Activated naive CD4-positive, alpha-beta T cell treated with anti-CD3 and anti-CD28 coated beads, Interleukin-2, amount 10 ng/mL, durations not matched to agents 7 days and 5 days (primary cell): Measurements from ENCODE around the gene RABL6.
A peak's percentile ranks its signal among the peaks of the same experiment; 100 is the strongest.
"Not testable (repeated sequence)": the region's sequence is repeated elsewhere in the genome, so short reads cannot be mapped to it uniquely, and the experiment has no call there.

Experiments used
- CTCF ChIA-PET: fragments of 350-600 bp; sonication (Branson Sonifier 250); formaldehyde crosslinking; loops from one replicate; lab custom pipeline; 2021; ENCODE audit warnings: antibody characterized with exemption; lab: Charles Lee
- DNase-seq: peaks from one replicate; pipeline ENCODE4 v3.0.0-alpha.2; 2020
- H3K27ac Mint-ChIP-seq: one replicate; pipeline ENCODE4 v1.8.0; 2021; ENCODE audit warnings: mild to moderate bottlenecking, moderate library complexity, mixed read lengths
- H3K27me3 Mint-ChIP-seq: one replicate; pipeline ENCODE4 v1.8.0; 2021; ENCODE audit warnings: mild to moderate bottlenecking, mixed read lengths
- H3K36me3 Mint-ChIP-seq: one replicate; pipeline ENCODE4 v1.8.0; 2021; ENCODE audit warnings: mixed read lengths
- H3K4me1 Mint-ChIP-seq: one replicate; pipeline ENCODE4 v1.8.0; 2021; ENCODE audit warnings: mixed read lengths
- H3K4me3 Mint-ChIP-seq: one replicate; pipeline ENCODE4 v1.8.0; 2021; ENCODE audit warnings: mild to moderate bottlenecking, moderate library complexity, mixed read lengths
- H3K9me3 Mint-ChIP-seq: one replicate; pipeline ENCODE4 v1.8.0; 2021; ENCODE audit warnings: mixed read lengths

RABL6 gene

GRCh38 chr9:136868644-136869043 lies 60.9 kb downstream of the RABL6 start:
- H3K27me3 Mint-ChIP-seq, result no peaks in the 10 kb centered on the region
- no peak overlapping the region for H3K27ac Mint-ChIP-seq
- peaks cover 6% of the 10 kb centered on the region for H3K9me3 Mint-ChIP-seq
- CTCF ChIA-PET, result no interaction called here
- H3K4me3 Mint-ChIP-seq, result peak overlapping the region; percentile 63
- peaks cover 12% of the 10 kb centered on the region for H3K36me3 Mint-ChIP-seq
- H3K4me1 Mint-ChIP-seq, result peaks cover 21% of the 10 kb centered on the region
- DNase-seq, result no peak

DNA sequence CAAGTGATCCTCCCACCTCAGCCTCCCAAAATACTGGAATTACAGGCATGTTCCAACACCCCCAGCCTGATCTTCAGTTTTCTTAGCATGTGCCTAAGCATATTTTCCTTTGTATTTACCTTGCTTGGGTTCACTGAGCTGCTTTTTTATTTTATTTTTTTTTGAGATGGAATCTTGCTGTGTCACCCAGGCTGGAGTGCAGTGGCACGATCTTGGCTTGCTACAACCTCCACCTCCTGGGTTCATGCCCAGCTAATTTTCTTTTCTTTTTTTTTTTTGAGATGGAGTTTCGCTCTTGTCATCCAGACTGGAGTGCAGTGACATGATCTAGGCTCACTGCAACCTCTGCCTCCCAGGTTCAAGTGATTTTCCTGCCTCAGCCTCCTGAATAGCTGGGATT lies 61.9 kb downstream of the RABL6 start:
- not testable (repeated sequence) for H3K9me3 Mint-ChIP-seq, H3K27ac Mint-ChIP-seq, H3K4me3 Mint-ChIP-seq, DNase-seq, H3K36me3 Mint-ChIP-seq, H3K27me3 Mint-ChIP-seq
- CTCF ChIA-PET, result interaction anchor here (1.5 kb wide), 1 partner anchor 12 kb away, joined by 3 read pairs; no protein-coding TSS in a partner anchor
- peaks cover 12% of the 10 kb centered on the region for H3K4me1 Mint-ChIP-seq

DNA sequence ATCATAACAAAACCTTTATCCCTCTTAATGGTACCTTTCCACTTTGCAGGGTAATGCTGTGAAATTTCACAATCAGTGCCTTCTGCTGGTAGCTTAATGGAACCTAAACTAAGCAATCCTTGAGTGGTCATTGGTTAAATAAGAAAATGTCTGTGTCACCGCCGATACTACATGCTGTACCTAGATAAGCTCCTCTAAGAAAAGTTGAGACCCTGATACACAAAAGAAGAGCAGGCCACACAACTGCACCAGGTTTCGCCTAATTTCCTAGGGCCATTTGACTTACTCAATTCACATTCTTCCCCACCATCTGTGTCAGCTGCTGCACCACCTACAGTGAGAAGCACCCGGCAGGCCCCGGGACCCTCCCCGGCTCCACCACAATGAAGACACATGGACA lies 67.4 kb downstream of the RABL6 start:
- Mint-ChIP-seq H3K4me1 (peaks cover 3% of the 10 kb centered on the region), H3K9me3 (peaks cover 6% of the 10 kb centered on the region), H3K4me3 (no peak overlapping the region), H3K36me3 (peaks cover 1% of the 10 kb centered on the region), H3K27ac (no peak overlapping the region), H3K27me3 (peaks cover 15% of the 10 kb centered on the region)
- CTCF ChIA-PET, result no interaction called here
- DNase-seq, result no peak

- Mint-ChIP-seq H3K36me3 (peaks cover 1% of the 10 kb centered on the region), H3K27me3 (peaks cover 15% of the 10 kb centered on the region), H3K27ac (no peak overlapping the region), H3K9me3 (peaks cover 4% of the 10 kb centered on the region), H3K4me1 (peaks cover 14% of the 10 kb centered on the region), H3K4me3 (no peak overlapping the region)
- no peak for DNase-seq
- CTCF ChIA-PET, result no interaction called here
Measured at GRCh38 chr9:136876476-136876875, 68.7 kb downstream of the RABL6 start.

GRCh38 chr9:136880651-136881050 lies 72.9 kb downstream of the RABL6 start:
- CTCF ChIA-PET, result interaction anchor here (1.3 to 1.5 kb wide), 2 partner anchors 20 to 148 kb away, joined by 3 to 4 read pairs; no protein-coding TSS in a partner anchor
- Mint-ChIP-seq H3K4me1 (peaks cover 44% of the 10 kb centered on the region), H3K4me3 (no peak overlapping the region), H3K27ac (peak overlapping the region; percentile 84), H3K9me3 (no peaks in the 10 kb centered on the region), H3K27me3 (peaks cover 15% of the 10 kb centered on the region), H3K36me3 (peaks cover 7% of the 10 kb centered on the region)
- DNase-seq, result no peak

DNA sequence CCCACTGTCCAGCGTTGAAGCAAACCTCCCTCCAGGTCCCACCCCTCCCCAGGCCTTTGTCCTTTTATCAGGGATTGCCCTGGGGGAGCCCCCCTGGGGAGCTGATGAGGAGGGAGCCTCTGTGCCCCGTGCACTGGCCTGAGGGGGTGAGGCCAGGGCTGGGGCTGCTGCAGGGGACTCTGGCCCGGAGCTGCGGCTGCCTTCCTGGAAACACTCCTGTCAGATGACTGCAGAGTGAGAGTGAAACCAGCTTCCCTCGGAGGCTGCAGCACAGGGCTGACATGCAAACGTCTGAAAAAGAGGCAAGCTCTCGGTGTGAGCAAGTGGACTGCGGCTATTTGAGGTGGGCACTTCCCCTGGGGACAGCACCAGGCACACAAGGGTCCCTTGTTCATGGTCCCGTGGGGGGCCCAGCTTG lies 74.0 kb downstream of the RABL6 start:
- Mint-ChIP-seq H3K27me3 (peaks cover 8% of the 10 kb centered on the region), H3K4me1 (peaks cover 44% of the 10 kb centered on the region), H3K36me3 (peaks cover 7% of the 10 kb centered on the region), H3K27ac (peak overlapping the region; percentile 89), H3K4me3 (peak overlapping the region; percentile 62), H3K9me3 (no peaks in the 10 kb centered on the region)
- DNase-seq, result peak; percentile 78
- CTCF ChIA-PET, result interaction anchor here (0.7 to 2.0 kb wide), 7 partner anchors 12 to 147 kb away, joined by 3 to 7 read pairs (median 4); partner anchors contain the start of gene AJM1

- CTCF ChIA-PET, result interaction anchor here (0.7 to 2.0 kb wide), 7 partner anchors 13 to 147 kb away, joined by 3 to 7 read pairs (median 4); partner anchors contain the start of gene AJM1
- Mint-ChIP-seq H3K4me3 (peak overlapping the region; percentile 62), H3K36me3 (peaks cover 10% of the 10 kb centered on the region), H3K27ac (peak overlapping the region; percentile 89), H3K4me1 (peaks cover 48% of the 10 kb centered on the region), H3K27me3 (peaks cover 4% of the 10 kb centered on the region), H3K9me3 (no peaks in the 10 kb centered on the region)
- DNase-seq, result peak; percentile 92
Measured at GRCh38 chr9:136882109-136882946, 74.6 kb downstream of the RABL6 start.

DNA sequence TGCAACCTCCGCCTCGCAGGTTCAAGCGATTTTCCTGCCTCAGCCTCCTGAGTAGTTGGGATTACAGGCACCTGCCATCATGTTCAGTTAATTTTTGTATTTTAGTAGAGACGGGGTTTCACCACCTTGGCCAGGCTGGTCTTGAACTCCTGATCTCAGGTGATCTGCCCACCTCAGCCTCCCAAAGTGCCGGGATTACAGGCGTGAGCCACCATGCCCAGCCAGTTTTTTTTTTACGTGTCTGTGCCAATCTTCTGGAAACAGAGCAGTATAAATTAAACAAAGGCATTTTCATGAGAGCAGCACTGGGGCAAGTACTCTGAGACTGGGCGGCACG lies 75.2 kb downstream of the RABL6 start:
- CTCF ChIA-PET, result interaction anchor here (2.0 kb wide), 1 partner anchor 18 kb away, joined by 5 read pairs; no protein-coding TSS in a partner anchor
- H3K36me3 Mint-ChIP-seq, result peaks cover 10% of the 10 kb centered on the region
- H3K27ac Mint-ChIP-seq, result peak overlapping the region; percentile 89
- peaks cover 52% of the 10 kb centered on the region for H3K4me1 Mint-ChIP-seq
- H3K27me3 Mint-ChIP-seq, DNase-seq, H3K9me3 Mint-ChIP-seq: not testable (repeated sequence)
- H3K4me3 Mint-ChIP-seq, result peak overlapping the region; percentile 62

DNA sequence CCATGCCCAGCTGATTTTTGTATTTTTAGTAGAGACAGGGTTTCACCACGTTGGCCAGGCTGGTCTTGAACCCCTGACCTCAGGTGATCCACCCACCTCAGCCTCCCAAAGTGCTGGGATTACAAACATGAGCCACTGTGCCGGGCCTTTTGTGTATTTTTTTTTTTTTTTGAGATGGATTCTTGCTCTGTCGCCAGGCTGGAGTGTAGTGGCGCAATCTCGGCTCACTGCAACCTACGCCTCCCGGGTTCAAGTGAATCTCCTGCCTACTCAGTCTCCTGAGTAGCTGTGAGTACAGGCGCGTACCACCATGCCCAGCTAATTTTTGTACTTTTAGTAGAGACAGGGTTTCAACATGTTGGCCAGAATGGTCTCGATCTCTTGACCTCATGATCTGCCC lies 75.9 kb downstream of the RABL6 start:
- DNase-seq, H3K27me3 Mint-ChIP-seq, H3K4me3 Mint-ChIP-seq, H3K9me3 Mint-ChIP-seq: not testable (repeated sequence)
- Mint-ChIP-seq H3K4me1 (peaks cover 59% of the 10 kb centered on the region), H3K27ac (peak overlapping the region; percentile 89), H3K36me3 (peaks cover 10% of the 10 kb centered on the region)
- CTCF ChIA-PET, result interaction anchor here (1.2 to 1.7 kb wide), 2 partner anchors 36 to 41 kb away, joined by 4 read pairs; partner anchors contain the start of gene AJM1

- Mint-ChIP-seq H3K27ac (peak within 1 kb of the TSS; percentile 78), H3K4me3 (peak within 1 kb of the TSS; percentile 95), H3K9me3 (no peaks in the 10 kb centered on the region), H3K36me3 (peaks cover 14% of the 10 kb centered on the region), H3K4me1 (peaks cover 49% of the 10 kb centered on the region), H3K27me3 (no peaks in the 10 kb centered on the region)
- CTCF ChIA-PET, result interaction anchor here (0.9 kb wide), 1 partner anchor 44 kb away, joined by 3 read pairs; the partner anchor contains the start of gene AJM1
- peak; percentile 98 for DNase-seq
Measured at GRCh38 chr9:136885950-136886578, 78.3 kb downstream of the RABL6 start, which contains the start of gene TRAF2. TRAF2 (plus strand) TSS chr9:136886516; CDS start chr9:136898741, 12,225 bp downstream.

- CTCF ChIA-PET, result interaction anchor here (1.2 kb wide), 1 partner anchor 10 kb away, joined by 3 read pairs; no protein-coding TSS in a partner anchor
- peak; percentile 60 for DNase-seq
- H3K27ac Mint-ChIP-seq, result peak overlapping the region; percentile 78
- peaks cover 15% of the 10 kb centered on the region for H3K36me3 Mint-ChIP-seq
- H3K4me3 Mint-ChIP-seq, result peak overlapping the region; percentile 95
- no peaks in the 10 kb centered on the region for H3K27me3 Mint-ChIP-seq
- peaks cover 41% of the 10 kb centered on the region for H3K4me1 Mint-ChIP-seq
- H3K9me3 Mint-ChIP-seq, result no peaks in the 10 kb centered on the region
Measured at GRCh38 chr9:136886610-136887597, 79.2 kb downstream of the RABL6 start.

GRCh38 chr9:136888454-136888853 lies 80.7 kb downstream of the RABL6 start:
- H3K4me3 Mint-ChIP-seq, result no peak overlapping the region
- H3K9me3 Mint-ChIP-seq, result no peaks in the 10 kb centered on the region
- H3K36me3 Mint-ChIP-seq, result peaks cover 13% of the 10 kb centered on the region
- no peaks in the 10 kb centered on the region for H3K27me3 Mint-ChIP-seq
- H3K4me1 Mint-ChIP-seq, result peaks cover 29% of the 10 kb centered on the region
- H3K27ac Mint-ChIP-seq, result no peak overlapping the region
- DNase-seq, result no peak
- CTCF ChIA-PET, result no interaction called here

DNA sequence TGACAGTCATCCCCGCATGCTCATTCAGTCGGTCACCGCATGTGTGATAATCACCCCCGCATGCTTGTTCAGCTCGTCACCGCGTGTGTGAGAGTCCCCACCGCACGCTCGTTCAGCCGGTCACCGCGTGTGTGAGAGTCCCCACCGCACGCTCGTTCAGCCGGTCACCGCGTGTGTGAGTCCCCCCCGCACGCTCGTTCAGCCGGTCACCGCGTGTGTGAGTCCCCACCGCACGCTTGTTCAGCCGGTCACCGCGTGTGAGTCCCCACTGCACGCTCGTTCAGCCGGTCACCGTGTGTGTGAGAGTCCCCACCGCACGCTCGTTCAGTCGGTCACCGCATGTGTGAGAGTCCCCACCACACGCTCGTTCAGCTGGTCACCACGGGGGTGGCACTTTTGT lies 82.1 kb downstream of the RABL6 start:
- no peaks in the 10 kb centered on the region for H3K27me3 Mint-ChIP-seq
- H3K9me3 Mint-ChIP-seq, result no peaks in the 10 kb centered on the region
- peaks cover 21% of the 10 kb centered on the region for H3K36me3 Mint-ChIP-seq
- no peak for DNase-seq
- peaks cover 23% of the 10 kb centered on the region for H3K4me1 Mint-ChIP-seq
- CTCF ChIA-PET, result no interaction called here
- no peak overlapping the region for H3K4me3 Mint-ChIP-seq
- no peak overlapping the region for H3K27ac Mint-ChIP-seq
